ENCODE measurements around the gene MDC1. TPM values are rescaled to one million over a fixed set of nuclear protein-coding genes. Genes with fewer than 3 reads are reported as not detected.

Gene MDC1
- total RNA-seq, 4 donors from 2014 or later, result 21.3 to 36.0 (median 26.2) TPM

DNA sequence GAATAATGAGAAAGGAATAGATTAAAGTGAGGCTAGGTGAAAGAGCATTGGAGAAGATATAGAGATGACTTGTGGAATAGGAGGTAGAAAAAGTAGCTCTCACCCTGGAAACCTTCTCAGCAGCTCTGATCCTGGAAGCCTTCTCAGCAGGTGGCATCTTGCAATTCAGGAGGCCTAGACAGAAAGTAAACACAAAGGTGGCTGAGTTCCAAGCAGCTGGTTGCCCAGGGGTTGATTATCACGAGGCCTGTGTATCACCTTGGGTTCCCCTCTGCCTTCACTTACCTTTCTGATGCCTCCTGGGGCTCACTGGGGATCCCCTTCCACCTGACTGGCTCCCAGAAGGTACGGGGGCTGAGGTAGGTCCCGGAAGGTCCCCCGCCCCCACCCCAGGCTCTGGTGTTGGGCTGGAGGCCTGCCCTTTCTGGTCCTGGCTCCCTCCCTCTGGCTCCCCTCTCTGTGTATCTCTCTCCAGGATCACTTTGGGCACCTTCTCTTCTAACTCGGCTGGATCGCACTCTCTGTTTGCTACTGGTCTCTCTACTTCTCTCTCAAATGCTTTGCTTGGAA lies 9.7 kb downstream of the MDC1 start:
- Histone ChIP-seq H3K36me3 (peaks cover 1 to 100% (median 4%) of the 10 kb centered on the region in 3 donors), H3K4me3 (no peak overlapping the region), H3K4me1 (no peaks in the 10 kb centered on the region), H3K27me3 (no peaks in the 10 kb centered on the region), H3K27ac (no peak overlapping the region), H3K9me3 (no peaks in the 10 kb centered on the region)
- no peak for DNase-seq (ENCODE audit: low spot score in 2 of 2)
- WGBS, 2 donors, result 82 to 88% methylated on average over 6 of the region's 6 CpGs
- TF ChIP-seq POLR2A (IDR thresholded peaks at IDR 0.05), result no peak
- TF ChIP-seq, protein P1, sequence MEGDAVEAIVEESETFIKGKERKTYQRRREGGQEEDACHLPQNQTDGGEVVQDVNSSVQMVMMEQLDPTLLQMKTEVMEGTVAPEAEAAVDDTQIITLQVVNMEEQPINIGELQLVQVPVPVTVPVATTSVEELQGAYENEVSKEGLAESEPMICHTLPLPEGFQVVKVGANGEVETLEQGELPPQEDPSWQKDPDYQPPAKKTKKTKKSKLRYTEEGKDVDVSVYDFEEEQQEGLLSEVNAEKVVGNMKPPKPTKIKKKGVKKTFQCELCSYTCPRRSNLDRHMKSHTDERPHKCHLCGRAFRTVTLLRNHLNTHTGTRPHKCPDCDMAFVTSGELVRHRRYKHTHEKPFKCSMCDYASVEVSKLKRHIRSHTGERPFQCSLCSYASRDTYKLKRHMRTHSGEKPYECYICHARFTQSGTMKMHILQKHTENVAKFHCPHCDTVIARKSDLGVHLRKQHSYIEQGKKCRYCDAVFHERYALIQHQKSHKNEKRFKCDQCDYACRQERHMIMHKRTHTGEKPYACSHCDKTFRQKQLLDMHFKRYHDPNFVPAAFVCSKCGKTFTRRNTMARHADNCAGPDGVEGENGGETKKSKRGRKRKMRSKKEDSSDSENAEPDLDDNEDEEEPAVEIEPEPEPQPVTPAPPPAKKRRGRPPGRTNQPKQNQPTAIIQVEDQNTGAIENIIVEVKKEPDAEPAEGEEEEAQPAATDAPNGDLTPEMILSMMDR (IDR thresholded peaks at IDR 0.05), result no peak
- TF ChIP-seq EP300 (IDR thresholded peaks at IDR 0.05), result no peak

DNA sequence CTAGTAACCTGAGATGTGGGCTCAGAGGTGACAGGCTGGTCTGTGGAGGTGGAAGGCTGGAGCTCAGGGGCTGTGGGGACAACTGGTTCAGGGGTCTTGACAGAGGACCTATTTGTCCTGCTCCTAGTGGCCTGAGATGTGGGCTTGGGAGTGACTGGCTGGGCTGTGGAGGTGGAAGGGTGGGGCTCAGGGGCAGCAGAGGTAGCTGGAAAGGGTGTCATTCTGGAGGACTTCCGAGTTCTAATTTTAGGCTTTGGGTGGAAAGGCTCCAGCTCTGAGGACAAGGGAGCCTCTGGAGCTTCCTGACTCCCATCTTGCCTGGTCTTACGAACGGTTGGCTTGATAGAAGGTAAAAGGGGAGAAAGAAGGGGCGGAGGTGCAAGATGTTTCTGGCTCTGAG lies 11.5 kb downstream of the MDC1 start:
- no peak for TF ChIP-seq EP300 (IDR thresholded peaks at IDR 0.05)
- no peak for TF ChIP-seq POLR2A (IDR thresholded peaks at IDR 0.05)
- DNase-seq (ENCODE audit: low spot score in 2 of 2), result no peak
- H3K4me1 ChIP-seq, result no peaks in the 10 kb centered on the region
- no peaks in the 10 kb centered on the region for H3K27me3 ChIP-seq
- no peaks in the 10 kb centered on the region for H3K9me3 ChIP-seq
- peaks cover 0 to 100% (median 4%) of the 10 kb centered on the region in 3 donors for H3K36me3 ChIP-seq
- whole genome bisulfite sequencing, 2 donors, result 91 to 93% methylated on average over 4 of the region's 4 CpGs
- no peak overlapping the region for H3K4me3 ChIP-seq
- no peak overlapping the region for H3K27ac ChIP-seq

DNA sequence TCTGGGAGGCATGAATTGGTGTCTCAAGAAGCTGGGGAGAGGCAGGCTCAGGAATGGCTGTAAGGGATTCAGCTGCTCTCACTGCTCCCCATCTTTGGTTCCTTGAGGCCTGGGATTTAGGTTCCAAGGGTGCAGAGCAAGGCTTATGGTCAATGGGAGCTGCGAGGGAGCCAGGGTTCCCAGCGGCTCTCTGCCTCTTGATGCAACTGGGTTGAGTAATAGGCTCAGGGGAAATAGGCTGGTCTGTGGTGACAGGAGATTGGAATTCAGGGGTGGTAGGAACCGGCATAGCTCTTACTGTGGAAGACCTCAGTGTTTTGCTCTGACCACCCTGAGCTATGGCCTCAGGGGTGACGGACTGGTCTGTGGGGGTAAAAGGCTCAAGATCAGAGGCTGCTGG lies 13.3 kb downstream of the MDC1 start:
- no peak for DNase-seq (ENCODE audit: low spot score in 2 of 2)
- peaks cover 3 to 98% (median 4%) of the 10 kb centered on the region in 3 donors for H3K36me3 ChIP-seq
- H3K27ac ChIP-seq, result no peak overlapping the region
- WGBS, 2 donors, result 89% methylated on average over 4 of the region's 4 CpGs
- H3K4me3 ChIP-seq, result no peak overlapping the region
- no peaks in the 10 kb centered on the region for H3K27me3 ChIP-seq
- H3K9me3 ChIP-seq, result no peaks in the 10 kb centered on the region
- H3K4me1 ChIP-seq, result no peaks in the 10 kb centered on the region
- TF ChIP-seq EP300 (IDR thresholded peaks at IDR 0.05) (no peak), POLR2A (IDR thresholded peaks at IDR 0.05) (no peak)
- TF ChIP-seq, protein P1 (IDR thresholded peaks at IDR 0.05), result no peak

DNA sequence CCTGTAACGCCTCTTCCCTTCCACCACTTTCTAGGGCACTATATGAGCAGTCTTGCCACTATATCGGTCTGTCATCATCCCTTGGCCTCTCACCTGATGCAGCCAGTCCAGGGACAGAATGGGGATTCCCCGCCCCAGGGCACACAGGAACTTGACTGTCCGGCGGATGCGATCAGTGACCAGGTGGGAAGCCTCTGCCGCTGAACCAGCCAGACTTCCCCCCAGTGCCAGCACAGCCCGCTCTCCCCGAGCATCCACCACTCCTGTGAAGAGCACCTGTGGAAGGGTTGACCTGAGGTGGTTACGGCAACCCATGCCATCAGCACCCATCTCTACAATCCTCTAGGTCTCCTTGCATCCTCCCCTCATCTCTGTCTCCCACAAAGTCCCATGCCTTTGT lies 14.1 kb downstream of the MDC1 start:
- no peaks in the 10 kb centered on the region for H3K4me1 ChIP-seq
- H3K27me3 ChIP-seq, result no peaks in the 10 kb centered on the region
- H3K27ac ChIP-seq, result no peak overlapping the region
- 95 to 99% methylated on average over 10 of the region's 10 CpGs for WGBS, 2 donors
- no peak for DNase-seq (ENCODE audit: low spot score in 2 of 2)
- no peaks in the 10 kb centered on the region for H3K9me3 ChIP-seq
- TF ChIP-seq EP300 (IDR thresholded peaks at IDR 0.05) (no peak), POLR2A (IDR thresholded peaks at IDR 0.05) (no peak)
- TF ChIP-seq, protein P1 (IDR thresholded peaks at IDR 0.05), result no peak
- peaks cover 3 to 90% (median 4%) of the 10 kb centered on the region in 3 donors for H3K36me3 ChIP-seq
- no peak overlapping the region for H3K4me3 ChIP-seq

DNA sequence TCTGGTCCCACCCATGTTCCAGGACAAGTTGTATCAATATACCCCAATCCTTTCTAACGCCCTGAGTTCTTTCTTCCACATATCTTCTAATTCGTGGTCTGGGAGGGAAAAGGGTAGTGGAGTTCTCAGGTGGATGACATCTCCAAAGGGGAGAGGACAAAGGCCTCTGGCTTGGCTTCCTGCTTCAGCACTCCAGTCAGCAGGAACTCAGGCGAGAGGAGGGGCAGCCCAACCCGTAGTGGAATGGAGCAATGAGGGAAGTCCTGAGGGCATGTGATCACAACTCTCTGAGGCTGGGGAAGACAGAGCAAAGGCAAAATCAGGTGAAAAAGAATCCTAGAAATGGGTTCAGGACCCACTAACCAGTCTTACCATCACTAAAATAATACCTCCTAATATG lies 16.7 kb downstream of the MDC1 start:
- H3K36me3 ChIP-seq, result peaks cover 3 to 63% (median 4%) of the 10 kb centered on the region in 3 donors
- no peak for DNase-seq (ENCODE audit: low spot score in 2 of 2)

More for the DNA sequence above, 16.7 kb downstream of the MDC1 start:
- no peak overlapping the region for H3K27ac ChIP-seq
- no peaks in the 10 kb centered on the region for H3K27me3 ChIP-seq
- WGBS, 2 donors, result 59 to 60% methylated on average over 4 of the region's 4 CpGs
- TF ChIP-seq POLR2A (IDR thresholded peaks at IDR 0.05) (no peak), EP300 (IDR thresholded peaks at IDR 0.05) (no peak)
- TF ChIP-seq, protein P1 (IDR thresholded peaks at IDR 0.05), result no peak
- peaks cover 0 to 5% (median 0%) of the 10 kb centered on the region in 4 donors for H3K4me1 ChIP-seq
- no peaks in the 10 kb centered on the region for H3K9me3 ChIP-seq
- H3K4me3 ChIP-seq, result no peak overlapping the region

Measured in tibial nerve (tissue), 4 donors.